SK-N-MC (cell line): ENCODE results near the gene NFATC3.

Source experiments
- EZH2 ChIP-seq: fragments of 200-600 bp; sonication (generic); IDR thresholded peaks from one replicate; pipeline ENCODE4 v1.6.1; 2017; ENCODE audit warnings: antibody characterized with exemption
- FOXP2 ChIP-seq: optimal IDR thresholded peaks from 2 replicates; pipeline ENCODE3; 2011; ENCODE audit warnings: mild to moderate bottlenecking, moderate library complexity; ENCODE audit not compliant: insufficient read depth; ENCODE audit errors: extremely low read length, control extremely low read depth
- POLR2AphosphoS5 ChIP-seq: IDR thresholded peaks from 2 replicates; pipeline ENCODE4 v1.6.1; 2012; ENCODE audit warnings: mild to moderate bottlenecking, low read depth, low read length, borderline replicate concordance

DNA sequence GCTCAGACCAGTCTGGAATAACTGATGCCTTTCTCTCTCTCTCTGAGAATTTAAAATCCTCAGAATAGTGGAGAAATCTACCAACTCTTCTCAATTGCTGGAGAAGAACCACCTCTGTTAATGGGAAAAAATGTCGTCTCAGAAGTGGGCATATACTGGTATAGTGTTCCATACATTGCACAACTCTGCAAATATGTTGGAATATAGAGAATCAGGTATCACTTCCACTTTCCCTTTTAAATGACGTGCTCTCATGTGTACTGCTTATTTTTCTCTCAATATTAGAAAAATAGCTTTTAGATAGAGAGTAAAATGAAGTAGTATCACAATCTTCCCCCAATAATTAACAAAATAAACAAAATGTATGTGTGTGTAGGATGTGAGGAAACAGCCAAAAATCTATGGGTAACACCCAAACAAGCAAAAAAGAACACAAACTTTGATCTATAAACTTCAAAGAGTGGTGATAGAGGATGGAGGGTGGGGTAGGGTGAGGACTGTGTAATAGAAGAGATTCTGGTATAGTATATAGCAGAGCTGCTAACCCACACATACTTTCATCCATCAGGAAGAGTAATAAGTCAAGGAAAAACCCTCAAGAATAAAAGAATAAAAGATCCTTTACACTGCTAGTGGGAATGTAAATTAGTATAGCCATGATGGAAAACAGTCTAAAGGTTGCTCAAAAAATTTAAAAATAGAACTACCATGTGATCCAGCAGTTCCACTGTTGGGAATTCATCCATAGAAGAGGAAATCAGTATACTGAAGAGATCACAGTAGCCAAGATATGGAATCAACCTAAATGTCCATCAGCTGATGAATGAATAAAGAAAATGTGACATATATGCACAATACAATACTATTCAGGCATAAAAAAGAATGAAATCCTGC is 46.9 kb downstream of the NFATC3 start:
- TF ChIP-seq EZH2 (no peak), POLR2AphosphoS5 (no peak), FOXP2 (no peak)
